Hepatocyte (in vitro differentiated cells): Measurements from ENCODE around the gene RAB8A.

ENCODE experiments used
- EZH2phosphoT487 ChIP-seq: fragments of 200-600 bp; sonication (generic); IDR thresholded peaks from one replicate; pipeline ENCODE4 v1.6.1; 2018; ENCODE audit warnings: antibody characterized with exemption, mild to moderate bottlenecking, low read depth, moderate library complexity; ENCODE audit not compliant: unreplicated experiment, severe bottlenecking
- TF ChIP-seq, protein P1 (sequence below): fragments of 200-600 bp; sonication (generic); IDR thresholded peaks from 2 replicates; pipeline ENCODE4 v1.5.1; 2016; ENCODE audit warnings: antibody characterized with exemption, mild to moderate bottlenecking; ENCODE audit not compliant: poor library complexity

DNA sequence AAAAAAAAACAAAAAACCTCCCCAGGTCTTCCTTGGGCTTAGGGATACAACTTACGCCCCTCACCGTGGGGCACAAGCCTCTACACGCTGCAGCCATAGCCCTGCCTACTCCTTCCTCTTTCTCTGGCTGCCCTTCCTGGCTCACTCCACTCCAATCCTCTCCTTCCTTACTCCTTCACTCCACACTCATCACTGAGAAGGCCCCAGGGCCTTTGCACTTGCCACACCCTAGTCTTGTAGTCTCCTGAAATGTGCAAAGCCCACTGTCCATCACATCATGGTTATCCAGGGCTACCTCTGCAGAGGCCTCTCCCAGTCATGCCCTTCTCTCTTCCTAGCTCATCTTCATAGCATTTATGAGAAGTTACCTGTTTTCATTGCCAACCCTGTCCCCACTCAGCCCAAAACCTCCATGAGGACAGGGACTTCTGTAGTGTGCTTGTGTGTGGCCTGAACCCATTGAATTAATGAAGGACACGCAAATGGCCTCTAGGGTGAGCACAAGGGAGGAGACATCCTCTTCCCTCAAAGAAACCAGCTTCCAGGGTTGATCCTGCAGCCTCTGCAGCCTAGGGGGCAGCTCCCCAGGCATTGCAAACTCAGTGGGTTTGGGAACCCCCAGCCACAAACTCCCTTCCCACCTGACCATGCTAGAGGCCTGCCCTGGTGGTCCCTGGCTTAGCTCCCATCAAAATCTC is 23.9 kb downstream of the RAB8A start:
- no peak for TF ChIP-seq EZH2phosphoT487
- TF ChIP-seq, protein P1, sequence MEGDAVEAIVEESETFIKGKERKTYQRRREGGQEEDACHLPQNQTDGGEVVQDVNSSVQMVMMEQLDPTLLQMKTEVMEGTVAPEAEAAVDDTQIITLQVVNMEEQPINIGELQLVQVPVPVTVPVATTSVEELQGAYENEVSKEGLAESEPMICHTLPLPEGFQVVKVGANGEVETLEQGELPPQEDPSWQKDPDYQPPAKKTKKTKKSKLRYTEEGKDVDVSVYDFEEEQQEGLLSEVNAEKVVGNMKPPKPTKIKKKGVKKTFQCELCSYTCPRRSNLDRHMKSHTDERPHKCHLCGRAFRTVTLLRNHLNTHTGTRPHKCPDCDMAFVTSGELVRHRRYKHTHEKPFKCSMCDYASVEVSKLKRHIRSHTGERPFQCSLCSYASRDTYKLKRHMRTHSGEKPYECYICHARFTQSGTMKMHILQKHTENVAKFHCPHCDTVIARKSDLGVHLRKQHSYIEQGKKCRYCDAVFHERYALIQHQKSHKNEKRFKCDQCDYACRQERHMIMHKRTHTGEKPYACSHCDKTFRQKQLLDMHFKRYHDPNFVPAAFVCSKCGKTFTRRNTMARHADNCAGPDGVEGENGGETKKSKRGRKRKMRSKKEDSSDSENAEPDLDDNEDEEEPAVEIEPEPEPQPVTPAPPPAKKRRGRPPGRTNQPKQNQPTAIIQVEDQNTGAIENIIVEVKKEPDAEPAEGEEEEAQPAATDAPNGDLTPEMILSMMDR = no peak
